Ishikawa (cell line): ENCODE results near the gene VTI1A.

Experiments used
- CEBPB ChIP-seq: IDR thresholded peaks from 2 replicates; pipeline ENCODE4 v1.6.1; 2012
- CREB1 ChIP-seq: IDR thresholded peaks from 2 replicates; pipeline ENCODE4 v1.6.1; 2012; ENCODE audit warnings: low read depth
- EP300 ChIP-seq: IDR thresholded peaks from 2 replicates; pipeline ENCODE4 v1.6.1; 2012; ENCODE audit warnings: borderline replicate concordance
- NFIC ChIP-seq: IDR thresholded peaks from 2 replicates; pipeline ENCODE4 v1.6.1; 2012
- RAD21 ChIP-seq: IDR thresholded peaks from 2 replicates; pipeline ENCODE4 v1.6.1; 2012; ENCODE audit warnings: low read depth
- REST ChIP-seq: IDR thresholded peaks from 2 replicates; pipeline ENCODE4 v1.6.1; 2012; ENCODE audit warnings: low read depth, mild to moderate bottlenecking
- TAF1 ChIP-seq: IDR thresholded peaks from 2 replicates; pipeline ENCODE4 v1.6.1; 2012; ENCODE audit warnings: low read depth, mild to moderate bottlenecking
- USF1 ChIP-seq: IDR thresholded peaks from 2 replicates; pipeline ENCODE4 v1.6.1; 2012
- YY1 ChIP-seq: IDR thresholded peaks from 2 replicates; pipeline ENCODE4 v1.6.1; 2012; ENCODE audit warnings: low read depth
- TF ChIP-seq, protein P1 (sequence below): IDR thresholded peaks from 2 replicates; pipeline ENCODE4 v1.6.1; 2012

DNA sequence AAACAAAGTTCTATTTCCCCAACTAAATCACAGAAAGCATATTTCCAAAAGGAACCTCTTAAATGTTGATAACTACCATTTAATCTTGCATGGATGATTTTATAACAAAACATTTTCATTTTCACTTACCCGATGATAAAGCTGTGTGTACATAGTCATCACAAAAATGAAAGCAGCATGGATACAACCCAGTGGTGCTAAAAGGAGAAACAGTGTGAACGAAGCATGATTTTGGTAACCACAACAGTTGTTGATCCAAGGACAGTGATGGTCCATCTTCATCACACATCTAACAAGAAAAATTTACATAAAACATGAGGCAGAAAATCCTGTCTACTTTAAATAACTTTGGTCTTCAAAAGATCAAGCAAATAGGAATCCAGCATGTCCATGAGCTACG lies 5.0 kb upstream of the VTI1A start:
- TF ChIP-seq YY1: no peak
- TF ChIP-seq TAF1: no peak
- TF ChIP-seq, protein P1, sequence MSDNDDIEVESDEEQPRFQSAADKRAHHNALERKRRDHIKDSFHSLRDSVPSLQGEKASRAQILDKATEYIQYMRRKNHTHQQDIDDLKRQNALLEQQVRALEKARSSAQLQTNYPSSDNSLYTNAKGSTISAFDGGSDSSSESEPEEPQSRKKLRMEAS: no peak
- TF ChIP-seq REST: no peak
- no peak for TF ChIP-seq CEBPB
- TF ChIP-seq RAD21: no peak
- TF ChIP-seq EP300: no peak
- no peak for TF ChIP-seq USF1
- no peak for TF ChIP-seq NFIC
- TF ChIP-seq CREB1: no peak
